ENCODE data around the gene NT5DC3. TPM values are rescaled to one million over a fixed set of nuclear protein-coding genes. Genes with fewer than 3 reads are reported as not detected.
"Not testable (repeated sequence)": the region's sequence is repeated elsewhere in the genome, so short reads cannot be mapped to it uniquely, and the experiment has no call there.

Gene NT5DC3
- total RNA-seq, 1 donor from 2014 or later: 4.7 TPM

GRCh38 chr12:103835747-103836335 lies 5.2 kb downstream of the NT5DC3 start:
- intact Hi-C loops (cut with DNase I); DNase-seq (ENCODE audit: low spot score): not testable (repeated sequence)

GRCh38 chr12:103834942-103835341 lies 6.1 kb downstream of the NT5DC3 start:
- intact Hi-C loops (cut with DNase I): no loop called here
- no peak for DNase-seq (ENCODE audit: low spot score)

GRCh38 chr12:103833891-103834290 lies 7.1 kb downstream of the NT5DC3 start:
- intact Hi-C loops (cut with DNase I): no loop called here
- no peak for DNase-seq (ENCODE audit: low spot score)

GRCh38 chr12:103833095-103833775 lies 7.8 kb downstream of the NT5DC3 start:
- DNase-seq (ENCODE audit: low spot score): no peak
- intact Hi-C loops (cut with DNase I): no loop called here

- intact Hi-C loops (cut with DNase I): no loop called here
- DNase-seq (ENCODE audit: low spot score): no peak
These were observed 8.7 kb downstream of the NT5DC3 start for GRCh38 chr12:103832048-103832997.

GRCh38 chr12:103830730-103831320 lies 10.2 kb downstream of the NT5DC3 start:
- intact Hi-C loops (cut with DNase I): no loop called here
- no peak for DNase-seq (ENCODE audit: low spot score)

- DNase-seq (ENCODE audit: low spot score): no peak
- intact Hi-C loops (cut with DNase I): no loop called here
These were observed 10.9 kb downstream of the NT5DC3 start for GRCh38 chr12:103830025-103830725.

- no peak for DNase-seq (ENCODE audit: low spot score)
- intact Hi-C loops (cut with DNase I): no loop called here
These were observed 11.9 kb downstream of the NT5DC3 start for GRCh38 chr12:103829092-103829491.

GRCh38 chr12:103827911-103828391 lies 13.1 kb downstream of the NT5DC3 start:
- intact Hi-C loops (cut with DNase I): no loop called here
- no peak for DNase-seq (ENCODE audit: low spot score)

- DNase-seq (ENCODE audit: low spot score): no peak
- intact Hi-C loops (cut with DNase I): no loop called here
These were observed 16.2 kb downstream of the NT5DC3 start for GRCh38 chr12:103824845-103825244.

- DNase-seq (ENCODE audit: low spot score): no peak
- intact Hi-C loops (cut with DNase I): no loop called here
These were observed 16.7 kb downstream of the NT5DC3 start for GRCh38 chr12:103824290-103824689.

GRCh38 chr12:103823871-103824270 lies 17.2 kb downstream of the NT5DC3 start:
- no peak for DNase-seq (ENCODE audit: low spot score)
- intact Hi-C loops (cut with DNase I): no loop called here

- intact Hi-C loops (cut with DNase I): no loop called here
- no peak for DNase-seq (ENCODE audit: low spot score)
These were observed 19.3 kb downstream of the NT5DC3 start for GRCh38 chr12:103821773-103822172.

GRCh38 chr12:103820881-103821489 lies 20.0 kb downstream of the NT5DC3 start:
- intact Hi-C loops (cut with DNase I): no loop called here
- no peak for DNase-seq (ENCODE audit: low spot score)

GRCh38 chr12:103820361-103820760 lies 20.7 kb downstream of the NT5DC3 start:
- intact Hi-C loops (cut with DNase I): no loop called here
- no peak for DNase-seq (ENCODE audit: low spot score)

- intact Hi-C loops (cut with DNase I): no loop called here
- no peak for DNase-seq (ENCODE audit: low spot score)
These were observed 21.1 kb downstream of the NT5DC3 start for GRCh38 chr12:103819892-103820291.

- DNase-seq (ENCODE audit: low spot score): no peak
- intact Hi-C loops (cut with DNase I): no loop called here
These were observed 21.7 kb downstream of the NT5DC3 start for GRCh38 chr12:103819312-103819711.

- DNase-seq (ENCODE audit: low spot score): no peak
- intact Hi-C loops (cut with DNase I): no loop called here
These were observed 23.2 kb downstream of the NT5DC3 start for GRCh38 chr12:103817791-103818190.

GRCh38 chr12:103816663-103817062 lies 24.4 kb downstream of the NT5DC3 start:
- no peak for DNase-seq (ENCODE audit: low spot score)
- intact Hi-C loops (cut with DNase I): no loop called here
